Neural progenitor cell (in vitro differentiated cells): Measurements from ENCODE around the gene UTP14A. TPM values are rescaled to one million over a fixed set of nuclear protein-coding genes. Genes with fewer than 3 reads are reported as not detected.

Source experiments
- DNase-seq: peaks from one replicate; pipeline ENCODE4 v3.0.0-alpha.2; 2016; ENCODE audit warnings: low spot score
- H2AFZ ChIP-seq: fragments of 200-600 bp; sonication (generic); replicated peaks from 2 replicates; pipeline ENCODE4 v1.6.1; 2016; ENCODE audit warnings: antibody characterized with exemption
- H3F3A ChIP-seq: fragments of 200-600 bp; sonication (generic); 2 replicates; pipeline ENCODE4 v1.6.1; 2016; ENCODE audit warnings: antibody characterized with exemption, low read depth
- H3K27ac ChIP-seq: fragments of 200-600 bp; sonication (generic); 2 replicates; pipeline ENCODE4 v1.5.1; 2016; ENCODE audit warnings: mild to moderate bottlenecking
- H3K27me3 ChIP-seq: fragments of 200-600 bp; sonication (generic); 2 replicates; pipeline ENCODE4 v1.6.1; 2016; ENCODE audit warnings: mild to moderate bottlenecking, moderate library complexity
- H3K36me3 ChIP-seq: fragments of 200-600 bp; sonication (generic); 2 replicates; pipeline ENCODE4 v1.5.1; 2016
- H3K4me1 ChIP-seq: fragments of 200-600 bp; sonication (generic); 2 replicates; pipeline ENCODE4 v1.6.1; 2016; ENCODE audit warnings: mixed run types
- H3K4me2 ChIP-seq: fragments of 200-600 bp; sonication (generic); 2 replicates; pipeline ENCODE4 v1.6.1; 2016
- H3K4me3 ChIP-seq: fragments of 200-600 bp; sonication (generic); 2 replicates; pipeline ENCODE4 v1.5.1; 2016
- H3K79me2 ChIP-seq: fragments of 200-600 bp; sonication (generic); 2 replicates; pipeline ENCODE4 v1.6.1; 2016; ENCODE audit warnings: low read depth
- H3K9ac ChIP-seq: fragments of 200-600 bp; sonication (generic); 2 replicates; pipeline ENCODE4 v1.6.1; 2016
- H3K9me3 ChIP-seq: fragments of 200-600 bp; sonication (generic); 2 replicates; pipeline ENCODE4 v1.5.1; 2016; ENCODE audit warnings: low read depth
- H4K20me1 ChIP-seq: fragments of 200-600 bp; sonication (generic); 2 replicates; pipeline ENCODE4 v1.6.1; 2016; ENCODE audit warnings: low read depth
- H3K27ac Mint-ChIP-seq: 3 replicates; pipeline ENCODE4 v1.8.0; 2021; ENCODE audit warnings: mixed read lengths
- H3K27me3 Mint-ChIP-seq: 2 replicates; pipeline ENCODE4 v1.8.0; 2022; ENCODE audit warnings: low read depth, mild to moderate bottlenecking, inconsistent platforms, moderate library complexity, mixed read lengths; ENCODE audit not compliant: insufficient read depth
- H3K36me3 Mint-ChIP-seq: 3 replicates; pipeline ENCODE4 v1.8.0; 2021; ENCODE audit warnings: mixed read lengths
- H3K4me1 Mint-ChIP-seq: 3 replicates; pipeline ENCODE4 v1.8.0; 2021; ENCODE audit warnings: mixed read lengths
- H3K4me3 Mint-ChIP-seq: 3 replicates; pipeline ENCODE4 v1.8.0; 2021; ENCODE audit warnings: mild to moderate bottlenecking, moderate library complexity, mixed read lengths
- H3K9me3 Mint-ChIP-seq: 3 replicates; pipeline ENCODE4 v1.8.0; 2020; ENCODE audit warnings: mixed read lengths
- CTCF ChIP-seq: fragments of 200-600 bp; sonication (generic); IDR thresholded peaks from 2 replicates; pipeline ENCODE4 v1.5.1; 2017; ENCODE audit warnings: antibody characterized with exemption, mild to moderate bottlenecking
- EZH2 ChIP-seq: fragments of 200-600 bp; sonication (generic); IDR thresholded peaks from 2 replicates; pipeline ENCODE4 v1.6.1; 2017; ENCODE audit warnings: antibody characterized with exemption, mild to moderate bottlenecking, moderate library complexity
- EZH2phosphoT487 ChIP-seq: fragments of 200-600 bp; sonication (generic); IDR thresholded peaks from 2 replicates; pipeline ENCODE4 v1.6.1; 2017; ENCODE audit warnings: antibody characterized with exemption
- total RNA-seq: library from RNA; depleted of rRNA; stranded (reverse); fragments of >200 nt; gene quantifications from 2 replicates; pipeline ENCODE4 v1.2.3, GENCODE V29; 2015; ENCODE audit warnings: low replicate concordance

UTP14A gene
- total RNA-seq, 1 donor from 2014 or later, result 8.3 TPM

- no peaks in the 10 kb centered on the region for H3K36me3 Mint-ChIP-seq
- no peak for TF ChIP-seq EZH2
- TF ChIP-seq EZH2phosphoT487, result no peak
- TF ChIP-seq CTCF, result no peak
- no peak overlapping the region for H2AFZ ChIP-seq
- H3K4me1 Mint-ChIP-seq, result peaks cover 3% of the 10 kb centered on the region
- H3K9me3 Mint-ChIP-seq, result peaks cover 6% of the 10 kb centered on the region
- no peak overlapping the region for H3K4me3 ChIP-seq
- no peak overlapping the region for H3K4me2 ChIP-seq
- no peak overlapping the region for H3K27ac ChIP-seq
- H3K4me3 Mint-ChIP-seq, result no peak overlapping the region
- H3K27me3 ChIP-seq, result no peaks in the 10 kb centered on the region
- no peaks in the 10 kb centered on the region for H3F3A ChIP-seq
- H3K4me1 ChIP-seq, result no peaks in the 10 kb centered on the region
- peaks cover 2% of the 10 kb centered on the region for H3K27me3 Mint-ChIP-seq
- DNase-seq, result no peak
- H3K27ac Mint-ChIP-seq, result no peak overlapping the region
- no peaks in the 10 kb centered on the region for H3K79me2 ChIP-seq
- H4K20me1 ChIP-seq, result no peaks in the 10 kb centered on the region
- H3K9me3 ChIP-seq, result no peaks in the 10 kb centered on the region
- H3K9ac ChIP-seq, result no peak overlapping the region
- H3K36me3 ChIP-seq, result no peaks in the 10 kb centered on the region
These were observed 30.3 kb upstream of the UTP14A start for GRCh38 chrX:129875669-129876068.

GRCh38 chrX:129876771-129877305, 29.1 kb upstream of the UTP14A start:
- H3K27me3 ChIP-seq, result no peaks in the 10 kb centered on the region
- Mint-ChIP-seq H3K36me3 (no peaks in the 10 kb centered on the region), H3K9me3 (peaks cover 6% of the 10 kb centered on the region), H3K4me1 (peaks cover 3% of the 10 kb centered on the region), H3K27ac (no peak overlapping the region), H3K27me3 (no peaks in the 10 kb centered on the region), H3K4me3 (no peak overlapping the region)
- no peak overlapping the region for H2AFZ ChIP-seq
- H3K4me2 ChIP-seq, result no peak overlapping the region
- TF ChIP-seq EZH2 (no peak), EZH2phosphoT487 (no peak), CTCF (no peak)
- no peak overlapping the region for H3K27ac ChIP-seq
- H3K9ac ChIP-seq, result no peak overlapping the region
- H3K9me3 ChIP-seq, result no peaks in the 10 kb centered on the region
- H3K4me1 ChIP-seq, result no peaks in the 10 kb centered on the region
- H3K79me2 ChIP-seq, result no peaks in the 10 kb centered on the region
- no peaks in the 10 kb centered on the region for H4K20me1 ChIP-seq
- no peaks in the 10 kb centered on the region for H3F3A ChIP-seq
- no peaks in the 10 kb centered on the region for H3K36me3 ChIP-seq
- DNase-seq, result no peak
- H3K4me3 ChIP-seq, result no peak overlapping the region

GRCh38 chrX:129877401-129877800, 28.6 kb upstream of the UTP14A start:
- Mint-ChIP-seq H3K27ac (no peak overlapping the region), H3K9me3 (peaks cover 6% of the 10 kb centered on the region), H3K4me3 (no peak overlapping the region), H3K27me3 (no peaks in the 10 kb centered on the region), H3K36me3 (no peaks in the 10 kb centered on the region), H3K4me1 (peaks cover 3% of the 10 kb centered on the region)
- Histone ChIP-seq H3K4me2 (no peak overlapping the region), H3K27ac (no peak overlapping the region), H3K4me1 (no peaks in the 10 kb centered on the region), H3F3A (no peaks in the 10 kb centered on the region), H2AFZ (no peak overlapping the region), H3K79me2 (no peaks in the 10 kb centered on the region), H3K36me3 (no peaks in the 10 kb centered on the region), H3K27me3 (no peaks in the 10 kb centered on the region), H3K9ac (no peak overlapping the region), H3K4me3 (no peak overlapping the region), H3K9me3 (no peaks in the 10 kb centered on the region), H4K20me1 (no peaks in the 10 kb centered on the region)
- TF ChIP-seq EZH2phosphoT487, result no peak
- no peak for TF ChIP-seq CTCF
- TF ChIP-seq EZH2, result no peak
- no peak for DNase-seq
